ENCODE results near the gene DGKA. TPM values are rescaled to one million over a fixed set of nuclear protein-coding genes. Genes with fewer than 3 reads are reported as not detected.

The DGKA gene
- total and polyA plus RNA-seq, 2 of the 13 experiments (the other 11 are each of a cell fraction or from before 2014, with no cell fraction given) = 2.4 to 5.4 TPM

DNA sequence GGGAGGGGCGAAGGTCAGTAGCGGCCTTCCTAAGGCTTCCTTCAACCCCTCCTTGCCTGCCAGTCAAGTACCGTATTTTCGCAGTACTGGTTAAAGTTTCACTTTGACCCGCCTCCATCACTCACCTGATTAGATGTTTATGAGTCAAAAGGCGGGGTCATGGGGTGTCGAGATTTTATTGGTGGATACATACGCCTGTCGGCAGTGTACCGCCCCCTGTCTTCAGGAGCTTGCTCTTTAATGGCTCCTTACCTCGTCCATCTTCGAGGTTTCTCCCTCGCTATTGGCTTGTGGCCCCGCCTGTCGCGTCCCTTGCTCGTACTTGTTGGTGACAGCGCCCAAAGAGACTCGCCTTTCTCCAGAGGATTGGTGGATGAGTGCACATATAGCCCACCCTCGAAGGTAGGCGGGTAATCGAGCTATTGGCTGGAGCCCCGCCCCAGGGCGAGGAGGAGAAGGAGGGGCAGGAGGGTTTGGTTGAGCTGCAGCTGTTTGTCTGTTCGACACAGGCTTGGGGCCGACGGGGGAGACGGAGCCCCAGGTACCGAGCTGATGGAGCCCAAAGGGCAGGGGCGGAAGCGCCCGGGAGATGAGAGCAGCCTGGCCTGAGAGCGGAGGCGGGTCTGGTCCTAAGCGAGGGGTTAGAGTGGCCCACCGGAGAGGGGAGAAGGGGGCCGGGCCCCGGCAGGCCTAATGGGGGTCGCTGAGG lies 42.8 kb downstream of the DGKA start, which contains the start of gene RAB5B (continued):
- TF ChIP-seq GATAD2A (CRISPR knock-in tag; IDR thresholded peaks at IDR 0.05) = peak; percentile 38
- peak; percentile 91 for TF ChIP-seq SOX13 (IDR thresholded peaks at IDR 0.05)
- TF ChIP-seq SOX13 (CRISPR knock-in tag; conservative IDR thresholded peaks at IDR 0.05 in 1 of 2, IDR thresholded peaks at IDR 0.05 in 1 of 2) = no peak
- peak; percentile 34; the same call in 1 of the 2 replicates for TF ChIP-seq NR2F2 (IDR thresholded peaks at IDR 0.05; ENCODE audit: borderline replicate concordance, low read depth)
- TF ChIP-seq, protein P1, sequence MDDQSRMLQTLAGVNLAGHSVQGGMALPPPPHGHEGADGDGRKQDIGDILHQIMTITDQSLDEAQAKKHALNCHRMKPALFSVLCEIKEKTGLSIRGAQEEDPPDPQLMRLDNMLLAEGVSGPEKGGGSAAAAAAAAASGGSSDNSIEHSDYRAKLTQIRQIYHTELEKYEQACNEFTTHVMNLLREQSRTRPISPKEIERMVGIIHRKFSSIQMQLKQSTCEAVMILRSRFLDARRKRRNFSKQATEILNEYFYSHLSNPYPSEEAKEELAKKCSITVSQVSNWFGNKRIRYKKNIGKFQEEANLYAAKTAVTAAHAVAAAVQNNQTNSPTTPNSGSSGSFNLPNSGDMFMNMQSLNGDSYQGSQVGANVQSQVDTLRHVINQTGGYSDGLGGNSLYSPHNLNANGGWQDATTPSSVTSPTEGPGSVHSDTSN (CRISPR knock-in tag; IDR thresholded peaks at IDR 0.05; ENCODE audit: borderline replicate concordance) = peak; percentile 97; the same call in 1 of the 2 replicates
- TF ChIP-seq HNF4A (CRISPR knock-in tag; IDR thresholded peaks at IDR 0.05) = peak; percentile 47; the same call in 1 of the 2 replicates
- no peak for TF ChIP-seq FOXP1 (IDR thresholded peaks at IDR 0.05)
- TF ChIP-seq FOXP1 (CRISPR knock-in tag; IDR thresholded peaks at IDR 0.05) = peak; percentile 21
- no peak for TF ChIP-seq ZNF296 (CRISPR knock-in tag; conservative IDR thresholded peaks at IDR 0.05)
- TF ChIP-seq AGO2 (optimal IDR thresholded peaks at IDR 0.05; ENCODE audit: low read depth, low read length) = peak; percentile 75
- TF ChIP-seq, protein P2, sequence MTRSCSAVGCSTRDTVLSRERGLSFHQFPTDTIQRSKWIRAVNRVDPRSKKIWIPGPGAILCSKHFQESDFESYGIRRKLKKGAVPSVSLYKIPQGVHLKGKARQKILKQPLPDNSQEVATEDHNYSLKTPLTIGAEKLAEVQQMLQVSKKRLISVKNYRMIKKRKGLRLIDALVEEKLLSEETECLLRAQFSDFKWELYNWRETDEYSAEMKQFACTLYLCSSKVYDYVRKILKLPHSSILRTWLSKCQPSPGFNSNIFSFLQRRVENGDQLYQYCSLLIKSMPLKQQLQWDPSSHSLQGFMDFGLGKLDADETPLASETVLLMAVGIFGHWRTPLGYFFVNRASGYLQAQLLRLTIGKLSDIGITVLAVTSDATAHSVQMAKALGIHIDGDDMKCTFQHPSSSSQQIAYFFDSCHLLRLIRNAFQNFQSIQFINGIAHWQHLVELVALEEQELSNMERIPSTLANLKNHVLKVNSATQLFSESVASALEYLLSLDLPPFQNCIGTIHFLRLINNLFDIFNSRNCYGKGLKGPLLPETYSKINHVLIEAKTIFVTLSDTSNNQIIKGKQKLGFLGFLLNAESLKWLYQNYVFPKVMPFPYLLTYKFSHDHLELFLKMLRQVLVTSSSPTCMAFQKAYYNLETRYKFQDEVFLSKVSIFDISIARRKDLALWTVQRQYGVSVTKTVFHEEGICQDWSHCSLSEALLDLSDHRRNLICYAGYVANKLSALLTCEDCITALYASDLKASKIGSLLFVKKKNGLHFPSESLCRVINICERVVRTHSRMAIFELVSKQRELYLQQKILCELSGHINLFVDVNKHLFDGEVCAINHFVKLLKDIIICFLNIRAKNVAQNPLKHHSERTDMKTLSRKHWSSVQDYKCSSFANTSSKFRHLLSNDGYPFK (CRISPR knock-in tag; IDR thresholded peaks at IDR 0.05; ENCODE audit: borderline replicate concordance) = peak; percentile 82
- no peak for TF ChIP-seq SAFB2 (CRISPR knock-in tag; IDR thresholded peaks at IDR 0.05; ENCODE audit: borderline replicate concordance, low read depth)
- peak; percentile 35; the same call in 1 of the 2 replicates for TF ChIP-seq ONECUT2 (CRISPR knock-in tag; IDR thresholded peaks at IDR 0.05)
- peak; percentile 77; the same call in 1 of the 2 replicates for TF ChIP-seq SIN3A (IDR thresholded peaks at IDR 0.05; ENCODE audit: borderline replicate concordance, low read depth, low read length)
- TF ChIP-seq ATF7-NPFF (CRISPR knock-in tag; IDR thresholded peaks at IDR 0.05; ENCODE audit: low read depth) = no peak
- TF ChIP-seq SRY (CRISPR knock-in tag; IDR thresholded peaks at IDR 0.05) = peak; percentile 11; the same call in 1 of the 2 replicates
- TF ChIP-seq, protein P3, sequence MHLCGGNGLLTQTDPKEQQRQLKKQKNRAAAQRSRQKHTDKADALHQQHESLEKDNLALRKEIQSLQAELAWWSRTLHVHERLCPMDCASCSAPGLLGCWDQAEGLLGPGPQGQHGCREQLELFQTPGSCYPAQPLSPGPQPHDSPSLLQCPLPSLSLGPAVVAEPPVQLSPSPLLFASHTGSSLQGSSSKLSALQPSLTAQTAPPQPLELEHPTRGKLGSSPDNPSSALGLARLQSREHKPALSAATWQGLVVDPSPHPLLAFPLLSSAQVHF (CRISPR knock-in tag; IDR thresholded peaks at IDR 0.05) = no peak
- TF ChIP-seq, protein P4, sequence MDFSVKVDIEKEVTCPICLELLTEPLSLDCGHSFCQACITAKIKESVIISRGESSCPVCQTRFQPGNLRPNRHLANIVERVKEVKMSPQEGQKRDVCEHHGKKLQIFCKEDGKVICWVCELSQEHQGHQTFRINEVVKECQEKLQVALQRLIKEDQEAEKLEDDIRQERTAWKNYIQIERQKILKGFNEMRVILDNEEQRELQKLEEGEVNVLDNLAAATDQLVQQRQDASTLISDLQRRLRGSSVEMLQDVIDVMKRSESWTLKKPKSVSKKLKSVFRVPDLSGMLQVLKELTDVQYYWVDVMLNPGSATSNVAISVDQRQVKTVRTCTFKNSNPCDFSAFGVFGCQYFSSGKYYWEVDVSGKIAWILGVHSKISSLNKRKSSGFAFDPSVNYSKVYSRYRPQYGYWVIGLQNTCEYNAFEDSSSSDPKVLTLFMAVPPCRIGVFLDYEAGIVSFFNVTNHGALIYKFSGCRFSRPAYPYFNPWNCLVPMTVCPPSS (IDR thresholded peaks at IDR 0.05) = no peak
- TF ChIP-seq, protein P5, sequence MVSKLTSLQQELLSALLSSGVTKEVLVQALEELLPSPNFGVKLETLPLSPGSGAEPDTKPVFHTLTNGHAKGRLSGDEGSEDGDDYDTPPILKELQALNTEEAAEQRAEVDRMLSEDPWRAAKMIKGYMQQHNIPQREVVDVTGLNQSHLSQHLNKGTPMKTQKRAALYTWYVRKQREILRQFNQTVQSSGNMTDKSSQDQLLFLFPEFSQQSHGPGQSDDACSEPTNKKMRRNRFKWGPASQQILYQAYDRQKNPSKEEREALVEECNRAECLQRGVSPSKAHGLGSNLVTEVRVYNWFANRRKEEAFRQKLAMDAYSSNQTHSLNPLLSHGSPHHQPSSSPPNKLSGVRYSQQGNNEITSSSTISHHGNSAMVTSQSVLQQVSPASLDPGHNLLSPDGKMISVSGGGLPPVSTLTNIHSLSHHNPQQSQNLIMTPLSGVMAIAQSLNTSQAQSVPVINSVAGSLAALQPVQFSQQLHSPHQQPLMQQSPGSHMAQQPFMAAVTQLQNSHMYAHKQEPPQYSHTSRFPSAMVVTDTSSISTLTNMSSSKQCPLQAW (CRISPR knock-in tag; IDR thresholded peaks at IDR 0.05) = peak; percentile 91; the same call in 1 of the 2 replicates
- peak; percentile 58 for TF ChIP-seq HNRNPH1 (optimal IDR thresholded peaks at IDR 0.05; ENCODE audit: low read depth, low read length)
- TF ChIP-seq MXD4 (CRISPR knock-in tag; IDR thresholded peaks at IDR 0.05) = no peak
- TF ChIP-seq SMARCE1 (IDR thresholded peaks at IDR 0.05; ENCODE audit: borderline replicate concordance) = no peak
- peak; percentile 93 for TF ChIP-seq ZNF350 (CRISPR knock-in tag; IDR thresholded peaks at IDR 0.05; ENCODE audit: borderline replicate concordance, low read depth)
